SU-DHL-6 (cell line): ENCODE data around the gene CCDC8.

Source experiments
- H2AFZ ChIP-seq: fragments of 200-600 bp; sonication (generic); 2 replicates; pipeline ENCODE4 v1.6.1; 2014; ENCODE audit warnings: low read depth, mild to moderate bottlenecking, moderate library complexity, mixed read lengths, antibody characterized with exemption, low read length; ENCODE audit not compliant: severe bottlenecking
- H3F3A ChIP-seq: fragments of 200-600 bp; shearing (Covaris generic); 2 replicates; pipeline ENCODE4 v1.6.0; 2016; ENCODE audit warnings: antibody characterized with exemption, mild to moderate bottlenecking; ENCODE audit not compliant: insufficient read depth
- H3K27ac ChIP-seq: fragments of 200-600 bp; sonication (generic); 2 replicates; pipeline ENCODE4 v1.5.1; 2016; ENCODE audit warnings: low read depth, mild to moderate bottlenecking, low read length, moderate library complexity, mixed read lengths
- H3K27me3 ChIP-seq: fragments of 200-600 bp; sonication (generic), shearing (Covaris generic); 2 replicates; pipeline ENCODE4 v1.6.0; 2014; ENCODE audit warnings: mild to moderate bottlenecking, low read length
- H3K36me3 ChIP-seq: fragments of 200-600 bp; sonication (generic); 2 replicates; pipeline ENCODE4 v1.6.1; 2014; ENCODE audit warnings: mild to moderate bottlenecking, low read length, mixed read lengths
- H3K4me2 ChIP-seq: fragments of 300-600, 200-600 bp; shearing (Covaris generic), sonication (generic); 2 replicates; pipeline ENCODE4 v1.6.0; 2014; ENCODE audit warnings: low read length, low read depth, mild to moderate bottlenecking; ENCODE audit not compliant: poor library complexity, severe bottlenecking
- H3K4me3 ChIP-seq: fragments of 200-600 bp; sonication (generic); 2 replicates; pipeline ENCODE4 v1.5.1; 2014; ENCODE audit warnings: antibody characterized with exemption, low read length, mild to moderate bottlenecking, mixed read lengths; ENCODE audit not compliant: insufficient read depth, poor library complexity, severe bottlenecking
- H3K79me2 ChIP-seq: fragments of 200-600 bp; sonication (generic); 2 replicates; pipeline ENCODE4 v1.6.1; 2014; ENCODE audit warnings: mild to moderate bottlenecking, low read length, moderate library complexity; ENCODE audit not compliant: insufficient read depth
- H3K9ac ChIP-seq: fragments of 200-600 bp; sonication (generic); 2 replicates; pipeline ENCODE4 v1.7.0; 2014; ENCODE audit warnings: mild to moderate bottlenecking, low read length
- H3K9me2 ChIP-seq: fragments of 200-600 bp; sonication (generic); replicated peaks from 2 replicates; pipeline ENCODE4 v1.6.1; 2014; ENCODE audit warnings: low read length; ENCODE audit not compliant: insufficient read depth
- H3K9me3 ChIP-seq: fragments of 200-600 bp; sonication (generic); 2 replicates; pipeline ENCODE4 v1.6.1; 2014; ENCODE audit warnings: low read length, mixed read lengths; ENCODE audit not compliant: insufficient read depth
- H4K20me1 ChIP-seq: fragments of 200-600 bp; sonication (generic); 2 replicates; pipeline ENCODE4 v1.6.1; 2014; ENCODE audit warnings: low read depth, mild to moderate bottlenecking, antibody characterized with exemption, low read length, moderate library complexity, mixed read lengths
- CTCF ChIP-seq: fragments of 200-600 bp; sonication (generic); IDR thresholded peaks from one replicate; pipeline ENCODE4 v1.5.1; 2017; ENCODE audit warnings: antibody characterized with exemption, mild to moderate bottlenecking, low read length, moderate library complexity; ENCODE audit not compliant: insufficient read depth, poor library complexity, severe bottlenecking
- EZH2phosphoT487 ChIP-seq: fragments of 200-600 bp; sonication (generic), shearing (Covaris generic); conservative IDR thresholded peaks from 2 replicates; pipeline ENCODE4 v1.6.1; 2018; ENCODE audit warnings: mild to moderate bottlenecking, antibody characterized with exemption, low read length, moderate library complexity, mixed read lengths

Gene CCDC8

DNA sequence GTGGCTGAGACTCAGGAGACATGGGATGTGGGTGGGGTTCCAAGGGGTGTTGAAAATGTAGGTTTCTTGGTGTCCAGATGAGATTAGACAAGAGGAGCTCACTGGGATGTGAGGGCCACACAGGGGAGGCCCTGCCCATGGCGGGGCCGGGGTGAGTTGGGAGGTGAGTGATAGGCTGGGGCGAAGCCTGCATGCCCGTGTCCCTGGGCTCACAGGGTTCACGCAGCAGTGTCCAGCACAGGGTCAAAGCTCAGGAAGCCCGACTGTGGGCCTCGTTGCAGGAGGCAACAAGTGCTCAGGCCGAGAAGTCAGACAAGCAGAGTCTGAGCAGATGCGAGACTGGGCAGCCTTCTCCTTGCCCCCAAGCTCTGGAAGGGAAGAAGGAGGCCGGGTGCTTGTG, 27.2 kb downstream of the CCDC8 start:
- H4K20me1 ChIP-seq = no peaks in the 10 kb centered on the region
- TF ChIP-seq CTCF = no peak
- H3K4me2 ChIP-seq = no peak overlapping the region
- H3K9me2 ChIP-seq = no peaks in the 10 kb centered on the region
- peaks cover 4% of the 10 kb centered on the region; the same call in 1 of the 2 replicates for H3K36me3 ChIP-seq
- no peak overlapping the region for H2AFZ ChIP-seq
- no peak overlapping the region for H3K4me3 ChIP-seq
- H3F3A ChIP-seq = no peaks in the 10 kb centered on the region
- H3K9me3 ChIP-seq = no peaks in the 10 kb centered on the region
- no peak overlapping the region for H3K9ac ChIP-seq
- no peaks in the 10 kb centered on the region for H3K27me3 ChIP-seq
- H3K27ac ChIP-seq = no peak overlapping the region
- H3K79me2 ChIP-seq = 0 out of 2 replicates have a peak, but pooled peaks cover 5% of the 10 kb centered on the region

- H3K4me2 ChIP-seq = no peak overlapping the region
- H3K79me2 ChIP-seq = 0 out of 2 replicates have a peak, but pooled peaks cover 8% of the 10 kb centered on the region
- no peak overlapping the region for H3K4me3 ChIP-seq
- no peaks in the 10 kb centered on the region for H3F3A ChIP-seq
- H3K9ac ChIP-seq = no peak overlapping the region
- H4K20me1 ChIP-seq = 0 out of 2 replicates have a peak, but pooled peaks cover 3% of the 10 kb centered on the region
- H3K27ac ChIP-seq = no peak overlapping the region
- peaks cover 9% of the 10 kb centered on the region; the same call in 1 of the 2 replicates for H3K36me3 ChIP-seq
- H3K27me3 ChIP-seq = no peaks in the 10 kb centered on the region
- H2AFZ ChIP-seq = no peak overlapping the region
- H3K9me3 ChIP-seq = no peaks in the 10 kb centered on the region
- no peaks in the 10 kb centered on the region for H3K9me2 ChIP-seq
- TF ChIP-seq EZH2phosphoT487 (no peak), CTCF (no peak)
These were observed 27.7 kb downstream of the CCDC8 start for GRCh38 chr19:46385636-46386035.

GRCh38 chr19:46384396-46384795, 29.0 kb downstream of the CCDC8 start:
- no peak overlapping the region for H2AFZ ChIP-seq
- H3K9me3 ChIP-seq = no peaks in the 10 kb centered on the region
- no peaks in the 10 kb centered on the region for H3K27me3 ChIP-seq
- H3F3A ChIP-seq = no peaks in the 10 kb centered on the region
- H3K9me2 ChIP-seq = no peaks in the 10 kb centered on the region
- no peak overlapping the region for H3K4me2 ChIP-seq
- peaks cover 13% of the 10 kb centered on the region; the same call in 1 of the 2 replicates for H3K36me3 ChIP-seq
- no peak overlapping the region for H3K27ac ChIP-seq
- TF ChIP-seq CTCF = no peak
- TF ChIP-seq EZH2phosphoT487 = no peak
- no peak overlapping the region for H3K4me3 ChIP-seq
- peaks cover 16% of the 10 kb centered on the region; the same call in 1 of the 2 replicates for H3K79me2 ChIP-seq
- H4K20me1 ChIP-seq = 0 out of 2 replicates have a peak, but pooled peaks cover 4% of the 10 kb centered on the region
- no peak overlapping the region for H3K9ac ChIP-seq
